ENCODE measurements around the gene VAV2. TPM values are rescaled to one million over a fixed set of nuclear protein-coding genes. Genes with fewer than 3 reads are reported as not detected.
A peak's percentile ranks its signal among the peaks of the same experiment; 100 is the strongest.

The VAV2 gene
- total and polyA plus RNA-seq, 11 donors, result 3.3 to 9.9 (median 5.3) TPM

DNA sequence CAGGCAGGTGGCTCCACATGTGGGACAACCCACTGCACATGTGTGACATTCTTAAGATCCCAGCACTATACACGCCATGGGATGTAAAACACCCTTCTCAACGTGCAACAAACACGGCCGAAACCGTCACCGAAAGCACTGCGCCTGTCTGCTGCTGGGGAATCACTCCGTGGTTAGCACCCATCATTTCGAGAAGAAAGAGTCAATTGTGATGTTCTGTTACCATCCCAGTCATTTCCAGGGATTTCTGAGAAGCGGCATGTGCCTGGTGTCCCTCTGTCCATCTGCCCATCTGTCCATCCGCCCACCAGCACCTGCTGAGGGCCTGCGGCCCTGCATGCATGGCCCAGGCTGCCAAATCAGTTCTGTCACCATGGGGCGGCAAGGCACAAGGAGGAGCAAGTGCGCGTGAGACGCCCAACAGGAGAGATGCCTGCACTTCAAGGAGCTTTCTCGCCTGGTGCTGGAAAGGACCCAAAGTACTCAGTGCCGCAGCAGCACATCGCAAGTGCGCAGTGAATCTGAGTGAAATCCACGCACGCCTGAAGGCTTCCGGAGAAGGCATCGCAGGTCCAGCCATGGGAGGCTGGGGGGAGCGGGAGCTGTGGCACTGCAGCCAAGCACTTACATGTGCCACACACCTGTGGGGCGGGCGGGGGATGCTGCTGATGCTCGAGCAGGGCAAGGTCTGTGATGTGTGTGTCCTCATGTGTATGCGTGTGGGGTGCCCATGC lies 38.0 kb downstream of the VAV2 start:
- no peak overlapping the region for H3K4me3 ChIP-seq
- DNase-seq (peak in 2 of 5 donors; percentile 19 to 49), ATAC-seq (no peak)
- H3K9me3 ChIP-seq, result no peaks in the 10 kb centered on the region
- no peak overlapping the region for H3K27ac ChIP-seq
- H3K27me3 ChIP-seq, result no peaks in the 10 kb centered on the region
- no peaks in the 10 kb centered on the region for H3K36me3 ChIP-seq
- intact Hi-C loops (cut with DNase I), result no loop called here
- 93 to 95% (median 95%) methylated on average over 26 to 29 of the region's 29 CpGs for WGBS, 4 donors
- TF ChIP-seq, protein P1, sequence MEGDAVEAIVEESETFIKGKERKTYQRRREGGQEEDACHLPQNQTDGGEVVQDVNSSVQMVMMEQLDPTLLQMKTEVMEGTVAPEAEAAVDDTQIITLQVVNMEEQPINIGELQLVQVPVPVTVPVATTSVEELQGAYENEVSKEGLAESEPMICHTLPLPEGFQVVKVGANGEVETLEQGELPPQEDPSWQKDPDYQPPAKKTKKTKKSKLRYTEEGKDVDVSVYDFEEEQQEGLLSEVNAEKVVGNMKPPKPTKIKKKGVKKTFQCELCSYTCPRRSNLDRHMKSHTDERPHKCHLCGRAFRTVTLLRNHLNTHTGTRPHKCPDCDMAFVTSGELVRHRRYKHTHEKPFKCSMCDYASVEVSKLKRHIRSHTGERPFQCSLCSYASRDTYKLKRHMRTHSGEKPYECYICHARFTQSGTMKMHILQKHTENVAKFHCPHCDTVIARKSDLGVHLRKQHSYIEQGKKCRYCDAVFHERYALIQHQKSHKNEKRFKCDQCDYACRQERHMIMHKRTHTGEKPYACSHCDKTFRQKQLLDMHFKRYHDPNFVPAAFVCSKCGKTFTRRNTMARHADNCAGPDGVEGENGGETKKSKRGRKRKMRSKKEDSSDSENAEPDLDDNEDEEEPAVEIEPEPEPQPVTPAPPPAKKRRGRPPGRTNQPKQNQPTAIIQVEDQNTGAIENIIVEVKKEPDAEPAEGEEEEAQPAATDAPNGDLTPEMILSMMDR (IDR thresholded peaks at IDR 0.05), result no peak
- TF ChIP-seq POLR2A (IDR thresholded peaks at IDR 0.05), result no peak
- peaks cover 0 to 52% (median 28%) of the 10 kb centered on the region in 12 donors for H3K4me1 ChIP-seq

DNA sequence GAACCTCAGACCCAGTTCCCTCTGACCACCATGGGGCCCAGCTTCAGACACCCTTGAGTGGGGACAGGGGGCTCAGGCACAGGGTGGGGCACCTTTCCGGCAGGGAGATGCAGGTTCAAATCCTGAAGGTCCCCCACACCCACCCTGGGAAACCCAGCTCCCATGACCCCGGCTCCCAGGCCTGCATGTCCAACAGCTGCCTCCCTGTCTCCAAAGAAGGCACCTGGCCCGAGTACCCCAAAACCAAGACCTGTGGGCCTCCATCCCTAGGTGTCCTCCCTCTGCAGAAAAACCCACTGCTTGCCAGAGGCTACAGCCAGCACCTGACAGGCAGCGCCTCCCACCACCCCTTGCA lies 38.5 kb downstream of the VAV2 start:
- intact Hi-C loops (cut with DNase I), result no loop called here
- DNase-seq, result peak in 2 of 5 donors; percentile 13 to 16
- TF ChIP-seq, protein P1 (IDR thresholded peaks at IDR 0.05), result no peak
- TF ChIP-seq POLR2A (IDR thresholded peaks at IDR 0.05), result no peak

DNA sequence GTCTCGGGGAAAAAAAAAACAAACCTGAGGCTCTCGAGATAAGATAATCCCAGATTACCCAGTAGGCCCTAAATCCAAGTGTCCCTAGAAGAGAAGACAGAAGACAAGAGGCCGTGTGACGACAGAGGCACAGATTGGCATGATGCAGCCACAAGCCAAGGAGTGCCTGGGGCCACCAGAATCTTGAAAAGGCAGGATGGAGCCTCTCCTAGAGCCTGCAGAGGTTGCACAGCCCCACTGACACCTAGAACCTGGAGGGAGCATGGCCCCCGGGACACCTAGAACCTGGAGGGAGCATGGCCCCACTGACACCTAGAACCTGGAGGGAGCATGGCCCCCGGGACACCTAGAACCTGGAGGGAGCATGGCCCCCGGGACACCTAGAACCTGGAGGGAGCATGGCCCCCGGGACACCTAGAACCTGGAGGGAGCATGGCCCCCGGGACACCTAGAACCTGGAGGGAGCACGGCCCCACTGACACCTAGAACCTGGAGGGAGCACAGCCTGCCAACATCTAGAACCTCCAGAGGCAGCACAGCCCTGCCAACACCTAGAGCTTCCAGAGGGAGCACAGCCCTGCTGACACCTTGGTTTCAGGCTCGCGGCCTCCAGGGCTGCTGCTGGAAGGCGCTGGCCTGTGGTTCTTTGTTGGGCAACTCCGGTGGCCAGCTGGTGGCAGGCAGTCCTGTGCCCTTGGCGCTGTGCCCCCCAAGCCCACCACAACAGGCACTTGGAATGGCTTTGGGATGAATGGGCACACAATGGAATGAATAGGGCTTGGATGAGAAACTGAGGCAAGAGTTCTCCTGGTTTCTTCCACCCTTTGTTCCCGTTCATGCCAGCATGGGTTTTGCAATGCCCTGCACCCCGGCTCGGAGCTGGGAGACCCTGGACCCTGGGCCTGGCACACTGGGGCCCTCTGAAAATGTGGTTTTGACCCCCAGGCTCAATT lies 39.2 kb downstream of the VAV2 start:
- TF ChIP-seq POLR2A (IDR thresholded peaks at IDR 0.05), result no peak
- TF ChIP-seq, protein P1 (IDR thresholded peaks at IDR 0.05), result no peak
- no peak for ATAC-seq
- peak in 2 of 5 donors; percentile 4 to 47 for DNase-seq
- Histone ChIP-seq H3K36me3 (no peaks in the 10 kb centered on the region), H3K27ac (no peak overlapping the region), H3K9me3 (no peaks in the 10 kb centered on the region), H3K27me3 (no peaks in the 10 kb centered on the region), H3K4me1 (peaks cover 0 to 49% (median 25%) of the 10 kb centered on the region in 12 donors), H3K4me3 (no peak overlapping the region)
- 89 to 98% (median 95%) methylated on average over 14 to 18 of the region's 18 CpGs for WGBS, 4 donors
- intact Hi-C loops (cut with DNase I), result no loop called here

More for the DNA sequence above, 38.5 kb downstream of the VAV2 start:
- Histone ChIP-seq H3K4me3 (no peak overlapping the region), H3K27me3 (no peaks in the 10 kb centered on the region), H3K27ac (no peak overlapping the region), H3K9me3 (no peaks in the 10 kb centered on the region), H3K4me1 (peaks cover 0 to 49% (median 25%) of the 10 kb centered on the region in 12 donors), H3K36me3 (no peaks in the 10 kb centered on the region)
- WGBS, 4 donors, result 96 to 100% (median 99%) methylated on average over 2 to 4 of the region's 4 CpGs
- no peak for ATAC-seq

DNA sequence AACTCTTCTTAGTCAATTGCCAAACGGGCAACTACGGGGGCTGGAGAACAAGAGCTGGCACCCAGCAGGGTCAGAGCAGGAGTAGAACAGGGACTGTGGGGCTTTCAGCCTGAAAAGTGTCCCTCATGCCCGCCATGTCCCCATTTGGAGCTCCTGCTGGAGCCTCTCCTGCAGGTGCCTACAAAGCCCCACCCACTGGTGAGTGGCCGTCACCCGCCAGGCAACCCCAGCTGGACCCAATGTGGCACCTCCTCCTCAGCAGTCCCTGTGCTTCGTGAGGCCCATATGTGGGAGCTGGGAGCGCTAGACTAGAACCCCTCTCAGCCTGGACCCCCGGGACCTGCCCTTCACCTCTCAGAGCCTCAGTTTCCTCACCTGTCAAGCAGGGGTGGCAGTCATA lies 40.9 kb downstream of the VAV2 start:
- DNase-seq (peak in 2 of 5 donors; percentile 34 to 35), ATAC-seq (no peak)
- Histone ChIP-seq H3K9me3 (no peaks in the 10 kb centered on the region), H3K27me3 (no peaks in the 10 kb centered on the region), H3K27ac (peak overlapping the region in 8 of 12 donors; percentile 17 to 67 (median 40)), H3K36me3 (no peaks in the 10 kb centered on the region), H3K4me3 (peak overlapping the region in 5 of 12 donors; percentile 0 to 33 (median 17)), H3K4me1 (peaks cover 0 to 35% (median 11%) of the 10 kb centered on the region in 12 donors)
- 84 to 92% (median 88%) methylated on average over 5 to 8 of the region's 8 CpGs for WGBS, 4 donors
- intact Hi-C loops (cut with DNase I), result no loop called here
- TF ChIP-seq POLR2A (IDR thresholded peaks at IDR 0.05), result no peak
- TF ChIP-seq, protein P1 (IDR thresholded peaks at IDR 0.05), result no peak

Data from heart left ventricle (tissue), 16 donors.